ENCODE measurements around the gene SMARCAD1. TPM values are rescaled to one million over a fixed set of nuclear protein-coding genes. Genes with fewer than 3 reads are reported as not detected.

The SMARCAD1 gene
- total and polyA plus RNA-seq, 2 of the 8 experiments (the other 6 are each of a cell fraction or from before 2014, with no cell fraction given): 24.1 to 59.4 TPM

GRCh38 chr4:94278781-94279180 is 71.1 kb downstream of the SMARCAD1 start:
- POLR2A ChIA-PET (ENCODE audit: partially characterized antibody): no interaction called here
- no peak overlapping the region for H3K18ac ChIP-seq (ENCODE audit: extremely low read depth, low read length)

More at GRCh38 chr4:94278781-94279180, 71.1 kb downstream of the SMARCAD1 start:
- no peak for DNase-seq (ENCODE audit: low read depth in 1 of 2, low spot score in 2 of 2)
- FAIRE-seq: no peak
- no peak overlapping the region for H4K91ac ChIP-seq (replicated peaks; ENCODE audit: insufficient read length, low read length)
- no peak overlapping the region for H2BK15ac ChIP-seq (ENCODE audit: low read length)
- no peak overlapping the region for H2BK5ac ChIP-seq (ENCODE audit: low read depth, low read length)
- no peaks in the 10 kb centered on the region for H3K79me1 ChIP-seq (ENCODE audit: low read depth, low read length)
- H3K56ac ChIP-seq (replicated peaks; ENCODE audit: insufficient read length, low read depth, low read length): no peak overlapping the region
- no peaks in the 10 kb centered on the region for H3K79me2 ChIP-seq (ENCODE audit: control insufficient read depth in 1 of 2, insufficient read depth in 2 of 2, low read length in 2 of 2)
- no peak overlapping the region for H3K9ac ChIP-seq (replicated peaks in 1 of 4; ENCODE audit: extremely low read depth in 1 of 4, low read depth in 3 of 4, low read length in 3 of 4)
- H4K20me1 ChIP-seq (replicated peaks in 1 of 2; ENCODE audit: control insufficient read depth in 1 of 2, insufficient read depth in 2 of 2, low read length in 2 of 2): no peaks in the 10 kb centered on the region
- H2BK120ac ChIP-seq (replicated peaks; ENCODE audit: low read depth, low read length): no peak overlapping the region
- TF ChIP-seq, protein P1, sequence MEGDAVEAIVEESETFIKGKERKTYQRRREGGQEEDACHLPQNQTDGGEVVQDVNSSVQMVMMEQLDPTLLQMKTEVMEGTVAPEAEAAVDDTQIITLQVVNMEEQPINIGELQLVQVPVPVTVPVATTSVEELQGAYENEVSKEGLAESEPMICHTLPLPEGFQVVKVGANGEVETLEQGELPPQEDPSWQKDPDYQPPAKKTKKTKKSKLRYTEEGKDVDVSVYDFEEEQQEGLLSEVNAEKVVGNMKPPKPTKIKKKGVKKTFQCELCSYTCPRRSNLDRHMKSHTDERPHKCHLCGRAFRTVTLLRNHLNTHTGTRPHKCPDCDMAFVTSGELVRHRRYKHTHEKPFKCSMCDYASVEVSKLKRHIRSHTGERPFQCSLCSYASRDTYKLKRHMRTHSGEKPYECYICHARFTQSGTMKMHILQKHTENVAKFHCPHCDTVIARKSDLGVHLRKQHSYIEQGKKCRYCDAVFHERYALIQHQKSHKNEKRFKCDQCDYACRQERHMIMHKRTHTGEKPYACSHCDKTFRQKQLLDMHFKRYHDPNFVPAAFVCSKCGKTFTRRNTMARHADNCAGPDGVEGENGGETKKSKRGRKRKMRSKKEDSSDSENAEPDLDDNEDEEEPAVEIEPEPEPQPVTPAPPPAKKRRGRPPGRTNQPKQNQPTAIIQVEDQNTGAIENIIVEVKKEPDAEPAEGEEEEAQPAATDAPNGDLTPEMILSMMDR (IDR thresholded peaks at IDR 0.05; ENCODE audit: control extremely low read depth in 1 of 3, insufficient read depth in 1 of 3, low read depth in 1 of 3, low read length in 3 of 3): no peak
- no peak for TF ChIP-seq USF2 (IDR thresholded peaks at IDR 0.05; ENCODE audit: low read length)
- no peak for TF ChIP-seq CEBPB (IDR thresholded peaks at IDR 0.05; ENCODE audit: low read depth, low read length)
- no peak for TF ChIP-seq SUZ12 (IDR thresholded peaks at IDR 0.05; ENCODE audit: low read length)
- H3K14ac ChIP-seq (ENCODE audit: insufficient read length): no peak overlapping the region
- no peak overlapping the region for H2BK20ac ChIP-seq (ENCODE audit: low read length)
- no peak overlapping the region for H2AFZ ChIP-seq (ENCODE audit: low read length)
- no peak overlapping the region for H3K27ac ChIP-seq (ENCODE audit: low read depth, low read length)
- H3K23me2 ChIP-seq (ENCODE audit: low read depth, low read length): no peaks in the 10 kb centered on the region
- H3K4ac ChIP-seq (replicated peaks; ENCODE audit: insufficient read length, low read depth, low read length): no peak overlapping the region
- H4K8ac ChIP-seq (ENCODE audit: extremely low read depth, insufficient read depth, low read length): no peak overlapping the region
- CTCF ChIA-PET (ENCODE audit: partially characterized antibody): no interaction called here
- no peaks in the 10 kb centered on the region for H3K4me1 ChIP-seq (replicated peaks in 1 of 4; ENCODE audit: control insufficient read depth in 3 of 4, insufficient read depth in 4 of 4, low read length in 3 of 4)
- H3K27me3 ChIP-seq (replicated peaks in 1 of 4; ENCODE audit: control insufficient read depth in 3 of 4, extremely low read depth in 1 of 4, insufficient read depth in 3 of 4, low read length in 3 of 4): no peaks in the 10 kb centered on the region
- no peak overlapping the region for H3K4me3 ChIP-seq (ENCODE audit: extremely low read depth in 1 of 4, insufficient read depth in 2 of 4, low read depth in 3 of 4, low read length in 4 of 4)
- H2BK12ac ChIP-seq (ENCODE audit: low read depth, low read length): no peak overlapping the region
- H4K5ac ChIP-seq (ENCODE audit: insufficient read length, low read depth, low read length): no peak overlapping the region
- no peaks in the 10 kb centered on the region for H3K9me3 ChIP-seq (ENCODE audit: insufficient read depth in 2 of 2, low read depth in 1 of 2, low read length in 1 of 2)
- H3K23ac ChIP-seq (ENCODE audit: insufficient read length): no peak overlapping the region
- WGBS, 2 experiments (ENCODE audit: extremely low coverage in 1 of 2, insufficient coverage in 1 of 2, insufficient read length in 1 of 2, insufficient replicate concordance in 2 of 2, low coverage in 1 of 2, low lambda C conversion rate in 2 of 2, missing lambda C conversion rate in 1 of 2): 94% methylated on average over 2 of the region's 2 CpGs; no CpG with 5 or more reads in 1 of the 2 experiments
- no peak overlapping the region for H2AK5ac ChIP-seq (ENCODE audit: low read depth, low read length)
- H3K4me2 ChIP-seq (ENCODE audit: insufficient read depth in 1 of 2, low read depth in 2 of 2, low read length in 2 of 2): no peak overlapping the region
- peaks cover 2 to 88% (median 49%) of the 10 kb centered on the region in 4 experiments; a peak in 6 of 8 replicates for H3K36me3 ChIP-seq (ENCODE audit: control insufficient read depth in 2 of 4, insufficient read depth in 4 of 4, low read length in 3 of 4)

Measured in H1 (cell line).